AG09309 (cell line): ENCODE results near the gene ABHD17C.

Experiments used
- DNase-seq: peaks from one replicate; pipeline ENCODE4 v3.0.0-alpha.2; 2010; ENCODE audit warnings: low read depth
- H3K4me3 ChIP-seq: 2 replicates; pipeline ENCODE4 v1.5.1; 2011; ENCODE audit warnings: mild to moderate bottlenecking, low read depth, low read length, moderate library complexity; ENCODE audit not compliant: control insufficient read depth
- CTCF ChIP-seq: IDR thresholded peaks from 2 replicates; pipeline ENCODE4 v1.5.1; 2011; ENCODE audit warnings: mild to moderate bottlenecking, low read depth, low read length, inconsistent platforms; ENCODE audit not compliant: insufficient read depth, control insufficient read depth; ENCODE audit errors: missing control alignments

The ABHD17C gene

GRCh38 chr15:80697075-80697685 lies 2.1 kb downstream of the ABHD17C start:
- no peak for DNase-seq
- no peak for TF ChIP-seq CTCF
- H3K4me3 ChIP-seq, result peak overlapping the region; percentile 52

- DNase-seq, result no peak
- TF ChIP-seq CTCF, result no peak
- H3K4me3 ChIP-seq, result no peak overlapping the region
Observed at GRCh38 chr15:80698676-80699075, 3.6 kb downstream of the ABHD17C start.

- no peak for TF ChIP-seq CTCF
- DNase-seq, result no peak
Observed at GRCh38 chr15:80699981-80700380, 4.9 kb downstream of the ABHD17C start.

GRCh38 chr15:80701676-80702311 lies 6.7 kb downstream of the ABHD17C start:
- DNase-seq, result no peak
- no peak for TF ChIP-seq CTCF
- H3K4me3 ChIP-seq, result no peak overlapping the region

More at GRCh38 chr15:80699981-80700380, 4.9 kb downstream of the ABHD17C start:
- H3K4me3 ChIP-seq, result no peak overlapping the region

GRCh38 chr15:80703081-80703480 lies 8.0 kb downstream of the ABHD17C start:
- no peak for DNase-seq
- no peak for TF ChIP-seq CTCF
- H3K4me3 ChIP-seq, result no peak overlapping the region

- DNase-seq, result no peak
- no peak for TF ChIP-seq CTCF
Observed at GRCh38 chr15:80703965-80704364, 8.9 kb downstream of the ABHD17C start.

GRCh38 chr15:80706161-80706560 lies 11.1 kb downstream of the ABHD17C start:
- TF ChIP-seq CTCF, result no peak
- H3K4me3 ChIP-seq, result no peak overlapping the region
- DNase-seq, result no peak

More at GRCh38 chr15:80703965-80704364, 8.9 kb downstream of the ABHD17C start:
- H3K4me3 ChIP-seq, result no peak overlapping the region
